Left colon (tissue), 2 donors: Measurements from ENCODE around the gene LRRIQ1. TPM values are rescaled to one million over a fixed set of nuclear protein-coding genes. Genes with fewer than 3 reads are reported as not detected.

Source experiments
- ATAC-seq: fragments of 200-7000 bp; cut with Tn5 transposase; one replicate; pipeline ENCODE4 v1.9.1; 2020; ENCODE audit warnings: mild to moderate bottlenecking, moderate library complexity
- DNase-seq, 2 donors: peaks; one replicate each; pipeline ENCODE4 v3.0.0-alpha.2; 2020
- intact Hi-C, 2 donors: fragments of 100-400 bp; cut with DNase I in 1 of 2; cut with micrococcal nuclease in 1 of 2; formaldehyde crosslinking; loops; one replicate each; pipeline versions ENCODE4 v1.11.2 to v1.14.0; 2022; cut with DNase I, micrococcal nuclease
- total RNA-seq, 2 donors: library from RNA; stranded (reverse); fragmentation: NEBNext Ultra II Directional; extraction: Animal tissue kit (Norgen Biotek cat#: 25700); gene quantifications; one replicate each; pipeline ENCODE4 v1.2.1, GENCODE V29; 2021
- donor health status: DM: no; HTN: no; CAD: no.
- donor health status: DM: yes; HTN: yes; CAD: no.

The LRRIQ1 gene
- total RNA-seq, 2 donors from 2014 or later: not detected

DNA sequence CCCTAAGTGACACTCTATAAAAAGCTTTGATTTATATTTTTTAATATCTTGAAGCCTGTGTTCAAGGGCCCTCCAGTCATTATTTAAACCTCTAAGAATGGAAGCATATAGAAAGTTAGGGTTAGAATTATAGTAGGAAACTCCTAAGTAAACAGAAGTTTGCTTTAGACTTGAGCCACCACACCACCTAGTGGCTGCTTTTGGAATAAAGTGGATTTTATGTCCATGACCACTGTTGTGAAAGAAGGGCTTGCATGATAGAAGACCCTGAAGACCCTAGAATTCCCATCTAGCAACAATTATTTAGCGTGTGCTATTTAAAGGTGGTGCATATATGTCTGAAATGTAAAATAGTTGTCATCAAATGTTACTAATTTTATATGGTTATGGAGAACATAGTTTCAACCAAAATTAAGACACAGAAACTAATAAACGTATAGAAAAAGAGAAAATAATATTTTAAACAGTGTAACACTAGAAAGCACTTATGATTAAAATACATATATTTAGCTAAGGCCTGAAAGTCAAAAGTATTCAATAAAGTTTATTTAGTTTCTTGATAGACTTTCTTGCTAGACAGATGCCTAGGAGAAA is 21.3 kb downstream of the LRRIQ1 start:
- intact Hi-C loops: loop anchor here in 1 of 2 donors (10.0 kb wide), 1 partner anchor 183 kb away; no protein-coding TSS in a partner anchor
- ATAC-seq (peak; percentile 46), DNase-seq (peak in 1 of 2 donors; percentile 11)

DNA sequence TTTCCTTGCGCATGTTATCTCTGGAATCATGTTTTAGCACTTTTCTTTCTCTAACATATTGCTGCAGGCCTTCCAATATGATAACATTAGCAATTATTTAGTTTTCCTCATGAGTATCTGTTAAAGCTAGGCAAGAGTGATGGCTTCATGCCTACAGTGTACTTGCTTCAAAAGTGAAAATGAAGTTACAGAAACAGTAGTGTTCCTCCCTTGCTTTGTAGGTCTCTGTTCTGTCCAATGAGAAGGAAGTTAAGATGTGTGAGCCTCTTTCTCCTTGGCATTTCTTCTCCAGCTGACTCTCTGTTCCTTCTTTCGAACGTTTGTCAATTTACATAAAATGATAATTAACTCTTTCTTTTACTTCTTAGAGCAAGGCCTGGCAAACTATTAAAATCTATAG is 22.2 kb downstream of the LRRIQ1 start:
- intact Hi-C loops: loop anchor here in 1 of 2 donors (10.0 kb wide), 1 partner anchor 184 kb away; no protein-coding TSS in a partner anchor
- no peak for DNase-seq
- ATAC-seq: no peak

GRCh38 chr12:85059594-85059993 is 23.4 kb downstream of the LRRIQ1 start:
- intact Hi-C loops: loop anchor here in 1 of 2 donors (10.0 kb wide), 1 partner anchor 185 kb away; no protein-coding TSS in a partner anchor
- DNase-seq (no peak), ATAC-seq (no peak)

- ATAC-seq (no peak), DNase-seq (no peak)
- intact Hi-C loops: no loop called here
Observed at GRCh38 chr12:85060916-85061315, 24.8 kb downstream of the LRRIQ1 start.

DNA sequence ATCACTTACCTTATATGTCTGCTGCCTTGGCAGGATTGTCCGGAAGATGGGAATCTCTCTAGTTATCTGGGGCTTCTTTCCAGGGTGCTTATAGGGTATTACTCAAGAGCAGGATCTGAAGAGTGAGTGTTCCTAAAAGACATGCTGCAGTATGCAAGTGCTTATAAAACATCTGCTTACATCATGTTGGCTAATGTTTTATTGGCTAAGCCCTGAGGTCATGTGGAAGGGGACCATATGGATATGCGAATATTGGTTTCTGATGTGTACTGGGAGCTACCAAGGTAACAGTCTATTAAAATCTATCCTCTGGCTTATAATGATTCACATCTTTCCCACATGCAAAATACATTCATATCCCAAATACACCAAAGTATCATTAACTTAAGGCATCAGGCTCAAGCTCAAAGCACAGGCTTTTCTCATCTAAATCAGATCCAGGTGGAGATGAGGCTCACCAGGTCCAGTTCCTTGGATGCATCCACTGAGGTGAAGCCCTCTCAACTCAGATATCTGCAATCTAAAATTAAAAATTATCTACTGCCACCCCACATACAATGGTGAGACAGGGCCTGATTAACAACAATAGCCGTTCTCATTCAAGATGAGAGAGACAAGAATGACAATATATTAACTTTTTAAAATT is 29.8 kb downstream of the LRRIQ1 start:
- DNase-seq: no peak
- ATAC-seq: no peak
- intact Hi-C loops: no loop called here

DNA sequence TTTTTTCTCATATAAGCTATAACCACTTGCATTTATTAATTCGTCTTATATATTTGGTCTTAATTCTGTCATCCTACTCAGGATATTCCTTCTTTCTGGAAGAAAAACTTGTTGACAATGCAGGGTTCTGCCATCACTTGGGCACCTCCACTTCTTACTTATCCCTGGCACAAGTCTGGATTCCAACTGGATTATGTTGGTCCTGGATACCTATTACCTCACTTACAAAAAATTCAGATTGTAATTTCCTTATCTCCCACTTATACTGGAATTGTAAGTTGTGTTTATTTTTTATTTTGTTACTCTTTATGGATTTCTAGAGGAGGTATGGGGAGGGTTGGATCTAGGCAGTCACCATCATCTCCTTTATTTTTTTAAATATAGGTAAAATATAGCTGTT is 36.7 kb downstream of the LRRIQ1 start:
- ATAC-seq (no peak), DNase-seq (no peak)
- intact Hi-C loops: no loop called here

DNA sequence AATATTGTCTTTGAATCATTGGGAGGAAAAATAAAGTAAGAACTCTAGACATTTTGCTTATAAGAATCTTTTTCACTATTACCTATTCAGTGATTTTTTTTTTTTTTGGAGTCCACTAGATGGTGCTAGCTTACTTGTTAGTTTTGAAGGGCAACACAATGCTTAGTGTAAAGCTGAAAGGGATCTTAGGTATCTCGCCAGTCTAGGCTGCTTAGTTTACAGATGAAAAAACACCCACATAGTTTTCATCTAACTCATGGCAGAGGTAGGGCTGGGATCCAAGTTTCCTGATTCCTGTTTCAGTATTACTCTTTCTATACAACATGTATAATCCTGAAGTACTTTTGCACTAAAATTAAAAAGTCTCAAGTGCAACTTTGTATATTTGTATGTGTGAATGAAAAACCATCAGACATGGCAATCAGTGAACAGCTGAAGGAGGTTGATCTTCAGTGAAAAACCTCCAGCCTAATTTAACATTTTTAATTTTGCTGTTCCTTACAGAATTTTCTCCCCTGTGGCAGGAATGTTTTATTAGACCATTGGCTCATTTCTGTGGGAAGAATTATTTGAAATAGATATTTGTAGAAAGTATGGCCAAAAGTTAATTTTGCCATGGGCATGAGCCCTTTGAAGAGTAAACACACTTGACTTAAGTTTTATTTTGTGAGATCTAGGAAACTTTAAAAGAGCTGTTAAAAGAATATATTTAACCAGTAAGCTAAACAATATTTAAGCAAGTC is 40.7 kb downstream of the LRRIQ1 start:
- ATAC-seq (peak; percentile 47), DNase-seq (no peak)
- intact Hi-C loops: no loop called here

- ATAC-seq (no peak), DNase-seq (no peak)
- intact Hi-C loops: no loop called here
Observed at GRCh38 chr12:85085066-85085465, 48.9 kb downstream of the LRRIQ1 start.

- intact Hi-C loops: no loop called here
- DNase-seq (no peak), ATAC-seq (no peak)
Observed at GRCh38 chr12:85089792-85090191, 53.6 kb downstream of the LRRIQ1 start.

DNA sequence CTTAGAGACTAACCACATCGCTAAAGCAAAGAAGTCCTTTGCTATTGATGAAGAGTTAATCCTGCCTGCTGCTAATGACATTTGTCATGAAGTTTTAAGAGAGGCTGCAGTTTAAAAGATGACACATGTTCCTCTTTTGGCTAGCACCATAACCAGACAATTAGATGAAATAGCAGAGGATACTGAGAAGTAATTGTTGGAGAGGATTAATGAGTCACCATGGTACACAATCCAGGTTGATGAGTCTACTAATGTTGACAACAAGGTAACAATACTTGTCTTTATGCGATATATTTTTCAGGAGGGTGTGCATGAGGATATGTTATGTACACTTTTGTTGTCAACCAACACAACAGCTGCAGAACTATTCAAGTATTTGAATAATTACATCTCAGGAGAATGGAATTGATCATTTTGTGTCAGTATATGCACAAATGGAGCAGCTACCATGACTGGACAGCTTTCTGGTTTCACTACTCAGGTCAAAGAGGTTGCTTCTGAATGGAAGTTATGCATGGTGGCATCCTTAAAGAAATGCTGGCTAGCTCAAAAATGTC is 56.7 kb downstream of the LRRIQ1 start:
- intact Hi-C loops: no loop called here
- no peak for DNase-seq
- ATAC-seq: no peak

GRCh38 chr12:85095501-85095900 is 59.4 kb downstream of the LRRIQ1 start:
- intact Hi-C loops: no loop called here
- ATAC-seq (no peak), DNase-seq (no peak)

GRCh38 chr12:85130646-85131045 is 94.5 kb downstream of the LRRIQ1 start:
- DNase-seq: no peak
- no peak for ATAC-seq
- intact Hi-C loops: no loop called here

GRCh38 chr12:85138833-85139232 is 102.7 kb downstream of the LRRIQ1 start:
- ATAC-seq (no peak), DNase-seq (no peak)
- intact Hi-C loops: no loop called here

DNA sequence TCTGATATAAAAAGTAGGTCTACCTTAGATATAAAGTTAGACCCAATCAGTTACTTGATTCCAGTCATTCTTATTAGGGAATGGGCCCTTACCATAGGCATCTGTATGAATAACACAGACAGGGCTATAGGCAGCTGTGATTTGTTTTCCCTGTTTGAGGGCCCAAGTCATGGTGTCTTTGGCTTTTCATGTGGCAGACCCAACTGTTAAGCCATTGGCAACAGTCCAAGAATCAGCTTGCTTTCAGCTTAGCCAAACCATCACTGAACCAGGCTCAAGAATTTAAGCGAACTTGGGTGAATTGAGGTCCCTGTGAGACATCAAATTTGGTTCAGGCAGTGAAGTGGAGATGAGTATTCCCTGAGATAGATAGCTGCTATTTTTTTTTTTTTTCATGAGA is 111.2 kb downstream of the LRRIQ1 start:
- intact Hi-C loops: no loop called here
- DNase-seq (no peak), ATAC-seq (no peak)

- DNase-seq: no peak
- intact Hi-C loops: no loop called here
- ATAC-seq: no peak
Observed at GRCh38 chr12:85152311-85152729, 116.2 kb downstream of the LRRIQ1 start.

- DNase-seq (no peak), ATAC-seq (no peak)
- intact Hi-C loops: no loop called here
Observed at GRCh38 chr12:85155791-85156190, 119.6 kb downstream of the LRRIQ1 start.

DNA sequence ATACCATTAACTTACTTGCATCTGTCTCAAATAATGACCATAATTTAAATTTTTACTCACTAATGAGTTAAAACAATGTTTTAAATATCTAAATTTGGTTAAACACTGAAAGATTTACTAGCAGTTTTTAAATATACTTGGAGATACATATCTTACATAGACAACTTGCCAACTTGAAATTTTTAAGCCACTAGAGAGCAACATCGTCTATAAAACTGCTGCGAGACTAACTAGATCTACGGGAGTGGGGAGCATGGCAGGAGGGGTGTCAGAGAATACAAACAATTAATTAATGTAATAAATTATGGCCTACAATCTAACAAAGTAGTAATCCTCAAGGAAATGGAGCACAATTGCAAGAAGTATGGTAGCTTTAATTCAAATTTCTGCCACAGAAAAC is 120.4 kb downstream of the LRRIQ1 start:
- intact Hi-C loops: no loop called here
- no peak for ATAC-seq
- DNase-seq: no peak

DNA sequence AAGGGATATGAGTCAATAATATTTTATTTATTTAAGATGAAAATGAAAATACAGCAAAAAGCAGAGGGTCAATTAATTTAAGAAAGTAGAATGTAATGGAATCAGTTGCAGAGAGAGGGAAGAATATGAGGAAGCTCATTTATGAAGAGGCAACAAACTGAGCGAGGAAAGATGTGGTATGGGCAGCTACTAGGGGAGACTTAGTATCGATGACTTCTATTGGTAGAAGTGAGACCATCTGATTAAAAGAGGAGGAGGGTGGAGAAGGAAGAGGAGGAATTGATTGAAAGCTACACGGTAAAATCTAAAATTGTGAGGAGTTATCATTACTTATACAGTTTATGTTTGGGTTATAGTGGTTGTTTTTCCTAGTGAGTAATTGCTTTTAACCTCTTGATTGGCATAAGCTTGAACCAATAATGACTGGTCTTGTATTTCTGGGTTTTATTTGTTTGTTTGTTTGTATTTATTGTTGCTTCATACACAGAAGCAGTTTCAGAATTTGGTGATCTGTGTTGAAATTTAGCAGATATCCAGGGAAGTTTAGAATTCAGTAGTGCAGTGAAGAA is 121.0 kb downstream of the LRRIQ1 start:
- DNase-seq (no peak), ATAC-seq (no peak)
- intact Hi-C loops: no loop called here

DNA sequence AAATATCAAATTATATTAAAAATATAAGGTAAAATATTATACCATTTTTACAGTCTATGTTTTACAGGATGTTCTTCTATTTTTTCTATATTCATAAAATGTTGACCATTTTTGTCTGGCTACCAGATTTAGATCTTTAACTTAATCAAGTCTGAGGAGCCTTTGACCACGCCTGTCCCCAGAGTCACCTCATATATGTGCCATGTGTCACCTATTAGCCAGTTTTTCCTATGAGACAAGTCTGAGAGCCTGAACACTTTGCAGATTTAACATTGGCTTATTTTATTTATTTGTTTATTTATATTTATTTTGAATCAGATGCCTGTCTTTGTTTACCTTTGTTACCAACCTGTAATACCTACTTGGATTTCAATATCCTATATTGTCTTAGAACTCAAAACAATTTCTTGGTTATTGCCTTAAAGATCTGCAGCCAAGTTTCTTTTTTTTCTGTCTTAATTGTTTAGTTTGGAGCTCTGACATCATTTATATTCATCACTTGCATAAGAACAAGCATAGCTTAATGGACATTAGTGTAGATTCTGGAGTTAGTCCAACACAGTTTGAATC is 127.7 kb downstream of the LRRIQ1 start:
- intact Hi-C loops: no loop called here
- ATAC-seq (no peak), DNase-seq (no peak)
